Lower leg skin (tissue), 4 donors: ENCODE measurements around the gene REEP6. TPM values are rescaled to one million over a fixed set of nuclear protein-coding genes. Genes with fewer than 3 reads are reported as not detected.

Source experiments
- DNase-seq, 2 donors: peaks; one replicate each; pipeline ENCODE4 v3.0.0-alpha.2; 2019; ENCODE audit warnings: low spot score in 2 of 2
- H3K4me3 ChIP-seq: fragments of 200-600 bp; sonication (generic); 2 replicates; pipeline ENCODE4 v1.5.1; 2017; ENCODE audit warnings: mild to moderate bottlenecking, low read depth; ENCODE audit not compliant: poor library complexity, severe bottlenecking
- CTCF ChIP-seq, 3 donors: fragments of 450-650 bp; IDR thresholded peaks; one replicate each; pipeline ENCODE4 v1.5.1; 2016; ENCODE audit warnings: antibody characterized with exemption in 3 of 3, mild to moderate bottlenecking in 3 of 3, moderate library complexity in 2 of 3
- POLR2A ChIP-seq, 2 donors: fragments of 450-650 bp; IDR thresholded peaks; one replicate each; pipeline ENCODE4 v1.6.1; 2016 to 2017; ENCODE audit warnings: antibody characterized with exemption in 2 of 2, mild to moderate bottlenecking in 1 of 2, moderate library complexity in 1 of 2
- WGBS, 2 donors: methylation state at CpG; one replicate each; pipeline ENCODE4 v1.1.5; 2018; 5-methylcytosine and 5-hydroxymethylcytosine counted together
- intact Hi-C: fragments of 100-400 bp; cut with DNase I; formaldehyde crosslinking; loops from one replicate; pipeline ENCODE4 v1.15.0; 2023; ENCODE audit warnings: low total_unique reads
- total RNA-seq, 4 donors: library from RNA; depleted of rRNA; stranded (reverse); fragments of >200 nt; gene quantifications; one replicate each; pipeline ENCODE4 v1.1.0, GENCODE V29; 2016

The REEP6 gene
- total RNA-seq, 4 donors from 2014 or later: 6.3 to 8.8 (median 6.6) TPM

GRCh38 chr19:1461862-1462261 is 29.1 kb upstream of the REEP6 start:
- intact Hi-C loops: no loop called here
- DNase-seq: no peak
- TF ChIP-seq CTCF (IDR thresholded peaks at IDR 0.05): no peak
- no peak for TF ChIP-seq POLR2A (IDR thresholded peaks at IDR 0.05)
- WGBS, 2 donors: 94 to 95% methylated on average over 10 to 24 of the region's 24 CpGs
- no peak overlapping the region for H3K4me3 ChIP-seq

GRCh38 chr19:1465191-1466016 is 25.6 kb upstream of the REEP6 start:
- H3K4me3 ChIP-seq: no peak overlapping the region
- intact Hi-C loops: no loop called here
- DNase-seq: no peak
- TF ChIP-seq POLR2A (IDR thresholded peaks at IDR 0.05): no peak
- no peak for TF ChIP-seq CTCF (IDR thresholded peaks at IDR 0.05)
- WGBS, 2 donors: 28 to 66% methylated on average over 18 to 54 of the region's 83 CpGs

GRCh38 chr19:1466018-1466460 is 24.9 kb upstream of the REEP6 start:
- DNase-seq: no peak
- TF ChIP-seq POLR2A (IDR thresholded peaks at IDR 0.05) (no peak), CTCF (IDR thresholded peaks at IDR 0.05) (no peak)
- H3K4me3 ChIP-seq: no peak overlapping the region
- intact Hi-C loops: no loop called here
- WGBS, 2 donors: 24 to 65% methylated on average over 22 to 36 of the region's 41 CpGs

- no peak for TF ChIP-seq CTCF (IDR thresholded peaks at IDR 0.05)
- intact Hi-C loops: no loop called here
- 19 to 47% methylated on average over 25 to 54 of the region's 70 CpGs for WGBS, 2 donors
- H3K4me3 ChIP-seq: no peak overlapping the region
- DNase-seq: no peak
Observed at GRCh38 chr19:1466461-1467214, 24.3 kb upstream of the REEP6 start.

GRCh38 chr19:1467215-1467489 is 23.8 kb upstream of the REEP6 start:
- intact Hi-C loops: no loop called here
- TF ChIP-seq POLR2A (IDR thresholded peaks at IDR 0.05): no peak
- no peak for TF ChIP-seq CTCF (IDR thresholded peaks at IDR 0.05)
- WGBS, 2 donors: 4 to 7% methylated on average over 13 to 18 of the region's 36 CpGs
- no peak overlapping the region for H3K4me3 ChIP-seq
- no peak for DNase-seq
